GM19438 (cell line): Measurements from ENCODE around the gene LTN1.

Experiments
- ATAC-seq: cut with Tn5 transposase; IDR thresholded peaks from one replicate; pipeline ENCODE4 v1.9.1; 2021; ENCODE audit warnings: low read depth; ENCODE audit not compliant: unreplicated experiment

LTN1 gene

DNA sequence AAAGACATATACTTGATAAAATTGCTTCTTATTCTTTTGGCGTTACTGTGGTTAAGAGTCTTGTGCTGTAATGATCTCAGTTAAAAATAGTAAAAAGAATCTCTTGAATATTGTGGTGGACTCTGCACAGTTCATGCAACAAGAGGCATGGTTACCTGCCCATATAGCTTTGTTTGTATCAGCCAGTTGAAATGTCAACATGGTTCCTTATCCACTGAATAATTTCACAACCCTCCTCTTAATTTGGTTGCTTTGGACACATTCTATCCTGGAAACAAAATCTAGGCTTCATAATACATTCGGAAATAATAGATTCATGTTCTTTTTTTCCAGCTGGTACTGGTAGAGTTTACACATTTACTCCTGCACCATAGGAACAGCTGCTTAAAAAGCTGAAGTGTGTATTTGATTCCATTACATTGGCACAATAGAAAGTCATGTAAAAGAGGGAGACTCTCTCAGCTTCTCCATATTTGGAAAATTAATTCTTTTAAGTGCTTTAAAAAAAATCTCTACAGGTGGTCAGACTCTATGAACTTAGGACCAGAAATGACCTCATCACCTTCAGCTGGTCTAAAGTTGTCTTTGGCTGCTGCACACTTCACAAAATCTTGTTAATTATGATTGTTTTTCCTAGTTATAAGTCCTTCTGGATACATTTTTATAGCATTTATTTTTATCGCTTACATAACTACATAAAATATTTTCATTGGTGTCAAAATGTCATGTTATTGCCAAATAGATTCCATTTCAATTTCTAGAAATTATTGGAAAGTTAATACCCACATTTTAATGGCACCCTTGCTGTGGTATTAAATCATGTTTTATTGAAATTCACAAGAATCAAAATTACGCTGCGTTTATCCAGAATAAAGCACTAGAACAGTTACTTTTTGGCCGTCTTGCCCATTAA, 100.2 kb downstream of the LTN1 start:
- ATAC-seq, result no peak

- ATAC-seq, result no peak
Measured at GRCh38 chr21:28885853-28886177, 106.9 kb downstream of the LTN1 start.

DNA sequence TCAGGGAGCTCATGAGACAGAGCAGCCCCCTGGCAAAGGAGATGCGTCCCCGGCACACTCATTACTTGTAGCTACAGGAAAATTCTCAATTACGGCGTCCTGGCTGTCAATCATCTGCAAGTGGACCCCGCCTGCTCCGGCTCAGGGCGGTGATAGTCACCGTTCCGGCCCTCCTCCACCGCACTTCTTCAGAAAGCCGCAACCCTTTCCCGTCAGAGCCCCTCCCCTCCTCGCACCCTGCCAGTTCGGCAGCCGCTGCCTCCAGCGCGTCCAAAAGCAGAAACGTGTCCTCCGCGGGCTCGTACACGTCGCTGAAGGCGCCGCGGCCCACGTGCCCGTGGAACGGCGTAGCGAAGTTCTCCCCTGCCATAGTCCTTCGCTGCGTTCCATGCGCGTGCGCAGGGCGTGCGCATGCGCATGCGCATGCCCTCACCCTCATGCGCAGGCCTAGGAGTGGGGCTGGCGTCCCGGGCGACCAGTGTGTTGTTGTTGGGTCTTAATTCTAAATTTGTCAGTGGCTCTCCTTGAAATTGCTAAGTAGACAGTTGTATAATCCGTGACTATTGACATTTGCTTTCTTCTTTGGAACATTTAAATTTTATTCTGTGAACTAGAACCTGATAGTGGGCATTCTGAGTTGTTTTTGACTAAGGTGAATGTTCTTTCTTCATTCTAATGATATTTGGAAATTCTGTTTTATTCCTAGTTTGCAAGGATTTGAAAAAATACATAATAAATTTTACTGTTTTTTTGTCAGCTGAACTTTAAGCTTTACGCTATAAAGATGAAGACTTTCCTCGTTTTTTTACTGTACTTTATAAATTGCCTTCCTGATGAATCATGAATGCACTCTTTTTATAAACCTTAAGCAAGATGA, 107.5 kb downstream of the LTN1 start:
- ATAC-seq, result peak; percentile 95

DNA sequence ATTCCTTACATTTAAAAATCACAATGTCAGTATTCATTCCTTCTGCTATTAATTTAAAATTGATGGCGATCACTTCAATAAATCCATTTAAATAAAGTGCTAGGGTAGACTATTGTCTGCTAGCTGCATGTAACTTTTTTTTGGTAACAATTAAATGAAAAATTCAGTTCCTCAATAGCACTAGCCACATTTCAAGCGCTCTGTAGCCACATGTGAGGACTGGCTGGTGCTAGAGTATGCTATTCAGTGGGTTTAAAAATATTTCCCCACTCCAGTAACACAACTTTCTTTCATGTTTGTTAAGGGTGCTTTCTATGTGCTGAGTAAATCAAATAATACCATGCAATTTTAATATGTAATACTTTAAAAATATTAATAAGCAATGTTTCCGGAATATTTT, 108.2 kb downstream of the LTN1 start:
- peak; percentile 33 for ATAC-seq

DNA sequence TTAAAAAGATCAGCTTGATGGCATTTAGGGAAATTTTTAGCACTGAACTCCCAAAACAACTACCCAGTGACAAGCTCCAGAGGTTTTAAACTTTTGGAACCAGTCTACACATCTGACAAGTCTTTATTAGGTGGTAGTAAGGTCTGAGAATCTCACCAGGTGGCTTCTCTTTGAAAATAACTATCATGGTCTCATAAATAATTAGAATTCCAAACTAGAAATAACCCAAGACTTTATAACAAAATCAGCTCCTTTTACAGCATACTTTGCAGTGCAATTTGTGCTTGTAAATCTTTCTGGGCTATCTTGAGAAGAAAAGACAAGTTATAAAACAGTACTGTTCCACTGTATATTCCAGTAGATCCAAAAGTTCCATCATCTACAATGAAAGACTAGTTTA, 108.7 kb downstream of the LTN1 start:
- ATAC-seq, result no peak

GRCh38 chr21:28882345-28882744, 110.3 kb downstream of the LTN1 start:
- ATAC-seq, result no peak
